CD14-positive monocyte (primary cell): ENCODE measurements around the gene ATG9B. TPM values are rescaled to one million over a fixed set of nuclear protein-coding genes. Genes with fewer than 3 reads are reported as not detected.
A peak's percentile ranks its signal among the peaks of the same experiment; 100 is the strongest.

Source experiments
- DNase-seq, 3 donors: peaks; one replicate each; pipeline ENCODE4 v3.0.0-alpha.2; 2011 to 2022
- H2AFZ ChIP-seq: 2 replicates; pipeline ENCODE4 v1.6.0; 2012; ENCODE audit warnings: mild to moderate bottlenecking, low read depth, low read length, inconsistent platforms; ENCODE audit not compliant: insufficient read depth, poor library complexity, severe bottlenecking
- H3K27ac ChIP-seq, 2 donors: 1 replicate in 1 of 2; 2 replicates in 1 of 2; pipeline ENCODE4 v1.5.1; 2012 to 2013; ENCODE audit warnings: low read length in 2 of 2, control low read depth in 1 of 2, inconsistent platforms in 1 of 2, low read depth in 1 of 2, mild to moderate bottlenecking in 1 of 2
- H3K27me3 ChIP-seq, 2 donors: one replicate each; pipeline versions ENCODE4 v1.6.0 to v1.6.1; 2011 to 2013; ENCODE audit warnings: low read length in 2 of 2; ENCODE audit not compliant: control insufficient read depth in 2 of 2, insufficient read depth in 2 of 2
- H3K36me3 ChIP-seq, 2 donors: replicated peaks in 1 of 2; 1 replicate in 1 of 2; 2 replicates in 1 of 2; pipeline versions ENCODE4 v1.5.1 to v1.6.1; 2012 to 2013; ENCODE audit warnings: low read length in 2 of 2, control low read depth in 1 of 2, inconsistent platforms in 1 of 2, mild to moderate bottlenecking in 1 of 2; ENCODE audit not compliant: insufficient read depth in 2 of 2, control insufficient read depth in 1 of 2
- H3K4me1 ChIP-seq, 2 donors: 1 replicate in 1 of 2; 2 replicates in 1 of 2; pipeline versions ENCODE4 v1.5.1 to v1.6.1; 2012 to 2013; ENCODE audit warnings: low read length in 2 of 2, control low read depth in 1 of 2, inconsistent platforms in 1 of 2, mild to moderate bottlenecking in 1 of 2, moderate library complexity in 1 of 2; ENCODE audit not compliant: insufficient read depth in 2 of 2, control insufficient read depth in 1 of 2
- H3K4me2 ChIP-seq: replicated peaks from 2 replicates; pipeline ENCODE3; 2012; ENCODE audit warnings: low read length, moderate library complexity, mild to moderate bottlenecking; ENCODE audit not compliant: poor library complexity, severe bottlenecking; ENCODE audit errors: extremely low read depth
- H3K4me3 ChIP-seq, 3 experiments: fragments of 200-600 bp in 1 of 3; sonication (generic) in 1 of 3; replicated peaks in 1 of 3; 1 replicate in 2 of 3; 2 replicates in 1 of 3; pipeline ENCODE4 v1.5.1; 2011 to 2013; ENCODE audit warnings: low read length in 3 of 3, mild to moderate bottlenecking in 3 of 3, control low read depth in 2 of 3, low read depth in 2 of 3, inconsistent platforms in 1 of 3, moderate library complexity in 1 of 3
- H3K79me2 ChIP-seq: 2 replicates; pipeline ENCODE4 v1.6.0; 2012; ENCODE audit warnings: mild to moderate bottlenecking, control low read depth, inconsistent platforms, low read length, moderate library complexity; ENCODE audit not compliant: insufficient read depth
- H3K9ac ChIP-seq: 2 replicates; pipeline ENCODE4 v1.6.0; 2017; ENCODE audit warnings: low read length, mild to moderate bottlenecking; ENCODE audit not compliant: insufficient read depth, poor library complexity, severe bottlenecking
- H3K9me3 ChIP-seq, 2 donors: replicated peaks in 1 of 2; 1 replicate in 1 of 2; 2 replicates in 1 of 2; pipeline versions ENCODE4 v1.5.1 to v1.6.1; 2012 to 2013; ENCODE audit warnings: low read length in 2 of 2, control low read depth in 1 of 2; ENCODE audit not compliant: control insufficient read depth in 1 of 2, insufficient read depth in 1 of 2
- H4K20me1 ChIP-seq: 2 replicates; pipeline ENCODE4 v1.6.0; 2012; ENCODE audit warnings: mild to moderate bottlenecking, low read length, control low read depth, moderate library complexity; ENCODE audit not compliant: insufficient read depth
- H3K27ac Mint-ChIP-seq, 7 donors: one replicate each; pipeline ENCODE4 v1.8.0; 2020; ENCODE audit warnings: mild to moderate bottlenecking in 7 of 7, mixed read lengths in 7 of 7, moderate library complexity in 6 of 7, inconsistent platforms in 2 of 7
- H3K27me3 Mint-ChIP-seq, 3 donors: one replicate each; pipeline ENCODE4 v1.8.0; 2021 to 2022; ENCODE audit warnings: low read depth in 3 of 3, mild to moderate bottlenecking in 3 of 3, mixed read lengths in 3 of 3, moderate library complexity in 3 of 3, inconsistent platforms in 1 of 3
- H3K36me3 Mint-ChIP-seq, 2 donors: one replicate each; pipeline ENCODE4 v1.8.0; 2020; ENCODE audit warnings: mixed read lengths in 2 of 2, inconsistent platforms in 1 of 2, mild to moderate bottlenecking in 1 of 2
- H3K4me1 Mint-ChIP-seq: one replicate; pipeline ENCODE4 v1.8.0; 2020; ENCODE audit warnings: mild to moderate bottlenecking, mixed read lengths
- H3K4me3 Mint-ChIP-seq, 2 donors: one replicate each; pipeline ENCODE4 v1.8.0; 2020; ENCODE audit warnings: mild to moderate bottlenecking in 2 of 2, mixed read lengths in 2 of 2, moderate library complexity in 1 of 2
- H3K9me3 Mint-ChIP-seq, 7 donors: one replicate each; pipeline ENCODE4 v1.8.0; 2020 to 2022; ENCODE audit warnings: mixed read lengths in 7 of 7, mild to moderate bottlenecking in 6 of 7, moderate library complexity in 6 of 7, inconsistent platforms in 2 of 7
- CTCF ChIP-seq: fragments of 200-600 bp; IDR thresholded peaks from one replicate; pipeline ENCODE4 v1.8.0; 2022; ENCODE audit warnings: antibody characterized with exemption, mild to moderate bottlenecking
- WGBS: methylation state at CpG from one replicate; pipeline ENCODE4 v1.1.5; 2013; ENCODE audit warnings: missing lambda C conversion rate; ENCODE audit not compliant: insufficient coverage; 5-methylcytosine and 5-hydroxymethylcytosine counted together
- intact Hi-C, 2 donors: fragments of 100-400 bp; cut with micrococcal nuclease; formaldehyde crosslinking; loops; one replicate each; pipeline versions ENCODE4 v1.15.0 to v1.15.1; 2023
- polyA plus RNA-seq, 3 donors: library from polyadenylated mRNA; depleted of rRNA in 1 of 3; unstranded in 2 of 3; stranded (reverse) in 1 of 3; fragments of 300-500 nt in 2 of 3; fragments of >200 nt in 1 of 3; fragmentation: Illumina TruSeq in 2 of 3; gene quantifications; 1 replicate in 2 of 3; 2 replicates in 1 of 3; pipeline ENCODE4 v1.2.3, GENCODE V29; 2012 to 2021

The ATG9B gene
- polyA plus RNA-seq, 3 donors = 0.21 to 0.30 TPM; not detected in 1

- peak in 1 of 3 donors; percentile 47 for DNase-seq
- H3K27me3 ChIP-seq = peaks cover 2 to 43% of the 10 kb centered on the region in 2 donors
- Mint-ChIP-seq H3K4me1 (peaks cover 54% of the 10 kb centered on the region), H3K27ac (peak overlapping the region in 5 of 7 donors; percentile 30 to 69 (median 49)), H3K27me3 (peaks cover 46 to 81% (median 48%) of the 10 kb centered on the region in 3 donors), H3K9me3 (peaks cover 0 to 5% (median 0%) of the 10 kb centered on the region in 7 donors), H3K36me3 (peaks cover 0 to 5% of the 10 kb centered on the region in 2 donors), H3K4me3 (peak overlapping the region in 1 of 2 donors; percentile 59)
- H3K9me3 ChIP-seq = peaks cover 0 to 4% of the 10 kb centered on the region in 2 donors
- no peak overlapping the region for H3K4me3 ChIP-seq
- intact Hi-C loops = loop anchor here in 1 of 2 donors (5.0 kb wide), 1 partner anchor 101 kb away; no protein-coding TSS in a partner anchor
- no peaks in the 10 kb centered on the region for H3K36me3 ChIP-seq
- peak overlapping the region; percentile 37 for H3K4me2 ChIP-seq
- no peaks in the 10 kb centered on the region for H3K79me2 ChIP-seq
- TF ChIP-seq CTCF = no peak
- no peak overlapping the region for H3K9ac ChIP-seq
- 67% methylated on average over 1 of the region's 1 CpG for WGBS
- peak overlapping the region in 1 of 2 donors; percentile 49 for H3K27ac ChIP-seq
- peak overlapping the region; percentile 46 for H2AFZ ChIP-seq
- peaks cover 35 to 57% of the 10 kb centered on the region in 2 donors for H3K4me1 ChIP-seq
- H4K20me1 ChIP-seq = no peaks in the 10 kb centered on the region
Measured at GRCh38 chr7:151011097-151011409, 13.2 kb downstream of the ATG9B start.

GRCh38 chr7:151010307-151011096 is 13.8 kb downstream of the ATG9B start:
- Histone ChIP-seq H3K79me2 (no peaks in the 10 kb centered on the region), H3K36me3 (no peaks in the 10 kb centered on the region), H3K4me1 (peaks cover 35 to 57% of the 10 kb centered on the region in 2 donors), H3K27me3 (peaks cover 2 to 43% of the 10 kb centered on the region in 2 donors), H3K9me3 (peaks cover 0 to 4% of the 10 kb centered on the region in 2 donors), H3K27ac (peak overlapping the region in 1 of 2 donors; percentile 49), H3K4me2 (peak overlapping the region; percentile 37), H2AFZ (peak overlapping the region; percentile 46), H3K9ac (no peak overlapping the region), H3K4me3 (no peak overlapping the region), H4K20me1 (no peaks in the 10 kb centered on the region)
- H3K36me3 Mint-ChIP-seq = peaks cover 0 to 5% of the 10 kb centered on the region in 2 donors
- peak overlapping the region in 4 of 7 donors; percentile 5 to 82 (median 50) for H3K27ac Mint-ChIP-seq
- H3K4me3 Mint-ChIP-seq = peak overlapping the region; percentile 9 to 59
- H3K27me3 Mint-ChIP-seq = peaks cover 46 to 76% (median 47%) of the 10 kb centered on the region in 3 donors
- peak in 2 of 3 donors; percentile 50 to 52 for DNase-seq
- WGBS = 25% methylated on average over 13 of the region's 18 CpGs
- intact Hi-C loops = loop anchor here in 1 of 2 donors (5.0 kb wide), 1 partner anchor 102 kb away; no protein-coding TSS in a partner anchor
- TF ChIP-seq CTCF = no peak
- peaks cover 52% of the 10 kb centered on the region for H3K4me1 Mint-ChIP-seq
- H3K9me3 Mint-ChIP-seq = peaks cover 0 to 5% (median 0%) of the 10 kb centered on the region in 7 donors
